GM12874 (cell line): ENCODE data around the gene MRPS9.

ENCODE experiments used
- CTCF ChIP-seq: IDR thresholded peaks from 2 replicates; pipeline ENCODE4 v1.5.1; 2011; ENCODE audit warnings: low read depth, mild to moderate bottlenecking, control low read depth, low read length, moderate library complexity; ENCODE audit not compliant: insufficient read depth

MRPS9 gene

DNA sequence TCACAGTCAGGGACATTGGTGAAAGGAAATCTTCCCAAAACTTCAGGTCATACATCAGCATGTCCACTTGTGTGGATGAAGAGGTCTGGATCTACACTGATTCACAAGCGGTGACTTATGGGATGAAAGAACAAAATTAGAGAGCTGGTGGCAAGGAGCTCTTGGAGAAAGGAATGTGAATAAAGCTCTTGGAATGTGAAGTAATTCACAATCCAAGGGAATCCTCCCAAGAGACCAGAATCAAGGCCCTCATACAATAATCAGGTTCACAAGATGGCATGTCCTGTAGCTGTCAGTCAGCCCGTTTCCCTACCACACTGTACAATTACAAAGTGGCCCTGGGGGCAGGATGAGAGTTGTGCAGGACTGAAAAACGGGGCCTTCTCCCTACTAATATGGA, 96.2 kb downstream of the MRPS9 start:
- TF ChIP-seq CTCF = no peak

GRCh38 chr2:105135436-105135835, 97.6 kb downstream of the MRPS9 start:
- TF ChIP-seq CTCF = no peak

GRCh38 chr2:105136394-105136793, 98.5 kb downstream of the MRPS9 start:
- no peak for TF ChIP-seq CTCF

DNA sequence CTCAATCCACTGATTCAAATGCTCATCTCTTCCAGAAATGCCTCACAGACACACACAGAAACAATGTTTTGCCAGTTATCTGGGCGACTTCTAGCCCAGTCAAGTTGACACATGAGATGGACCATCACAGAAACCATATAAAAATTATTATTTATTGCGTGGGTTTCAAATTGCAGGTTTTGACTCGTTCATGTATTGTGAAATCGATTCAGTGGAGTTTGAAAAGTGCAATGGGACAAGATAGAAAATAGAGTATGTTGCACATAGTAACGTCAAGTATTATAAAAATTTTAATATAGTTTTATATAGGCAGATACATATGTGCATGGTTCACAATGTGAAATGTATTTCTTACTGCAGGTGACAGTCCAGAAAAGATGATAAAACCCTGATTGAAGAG, 100.8 kb downstream of the MRPS9 start:
- no peak for TF ChIP-seq CTCF

DNA sequence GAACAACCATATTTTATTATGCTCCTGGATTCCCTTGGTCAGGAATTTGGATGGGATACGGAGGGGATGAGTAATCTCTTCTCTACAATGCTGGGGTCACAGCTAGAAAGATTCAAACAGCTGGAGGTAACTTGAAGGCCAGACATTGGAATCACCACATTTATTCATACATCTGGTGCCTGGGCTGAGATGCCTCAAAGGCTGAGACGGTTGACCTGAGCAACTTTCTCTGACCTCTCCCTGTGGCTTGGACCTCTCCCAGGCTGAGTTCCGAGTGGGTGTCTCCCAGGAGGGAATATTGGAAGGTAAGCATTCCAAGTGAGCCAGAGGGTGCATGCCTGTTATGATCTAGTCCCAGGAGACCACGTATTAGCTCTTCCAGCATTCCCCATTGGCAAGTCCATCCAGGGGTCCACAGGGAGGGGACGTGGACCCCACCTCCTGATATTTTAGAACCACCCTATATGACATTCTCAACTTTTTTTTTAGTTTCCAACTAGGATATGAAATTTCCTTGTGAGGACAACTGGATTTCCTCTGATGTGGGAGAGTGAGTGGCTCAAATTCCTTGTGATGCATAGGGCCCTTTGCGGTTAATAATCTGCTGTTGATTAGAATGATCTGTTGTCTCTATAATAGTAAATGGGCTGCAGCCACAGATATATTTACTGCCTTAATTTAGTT, 101.8 kb downstream of the MRPS9 start:
- no peak for TF ChIP-seq CTCF

DNA sequence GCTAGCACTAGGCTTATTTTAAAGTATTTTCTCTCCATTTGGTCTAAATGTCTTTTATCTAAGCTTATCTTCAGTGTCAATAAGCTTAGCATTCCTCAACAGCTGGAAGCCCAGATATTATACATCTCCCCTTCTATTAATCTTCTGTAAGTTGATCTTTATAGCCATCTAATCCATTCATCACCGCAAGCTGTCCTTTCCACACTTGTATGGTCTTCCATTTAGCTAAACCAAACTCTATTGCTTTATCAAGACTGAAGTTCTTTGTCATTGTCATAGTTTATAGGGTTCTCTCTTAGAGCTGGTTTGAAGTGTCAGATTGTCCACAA, 102.3 kb downstream of the MRPS9 start:
- no peak for TF ChIP-seq CTCF

GRCh38 chr2:105141099-105141614, 103.3 kb downstream of the MRPS9 start:
- TF ChIP-seq CTCF = no peak
